ENCODE measurements around the gene LRIT1. TPM values are rescaled to one million over a fixed set of nuclear protein-coding genes. Genes with fewer than 3 reads are reported as not detected.
A peak's percentile ranks its signal among the peaks of the same experiment; 100 is the strongest.

LRIT1 gene
- total RNA-seq, 3 donors from 2014 or later (not counting 1 experiment from before 2014, with no cell fraction given): not detected

DNA sequence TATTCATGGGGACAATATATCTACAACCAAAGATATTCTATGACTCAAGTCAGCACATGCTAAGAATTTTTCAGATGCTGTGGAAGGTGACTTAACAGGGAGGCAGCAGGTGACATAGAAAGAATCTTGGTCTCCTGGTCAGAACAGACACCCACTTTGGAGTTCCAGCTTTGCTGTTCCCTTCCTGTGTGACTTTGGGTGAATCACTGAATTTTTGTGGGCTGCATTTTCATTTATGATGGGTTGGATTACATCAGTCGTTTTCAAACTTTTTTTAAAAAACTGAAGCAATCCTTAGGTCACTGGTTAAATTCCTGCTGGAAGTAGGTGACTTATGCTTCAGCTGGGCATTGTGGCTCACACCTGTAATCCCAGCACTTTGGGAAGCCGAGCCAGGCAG, 28.4 kb upstream of the LRIT1 start:
- Mint-ChIP-seq H3K4me3 (no peak overlapping the region), H3K27ac (no peak overlapping the region), H3K36me3 (no peaks in the 10 kb centered on the region), H3K4me1 (peaks cover 7 to 11% of the 10 kb centered on the region in 2 donors), H3K27me3 (ENCODE audit: low read depth in 2 of 2) (peaks cover 11% of the 10 kb centered on the region in 2 donors), H3K9me3 (no peaks in the 10 kb centered on the region)
- Histone ChIP-seq H3K4me1 (ENCODE audit: control insufficient read depth, insufficient read depth, low read length) (peaks cover 2% of the 10 kb centered on the region), H3K27me3 (ENCODE audit: control insufficient read depth, insufficient read depth, low read length) (peaks cover 2% of the 10 kb centered on the region), H3K9me3 (ENCODE audit: control insufficient read depth, insufficient read depth, low read length) (no peaks in the 10 kb centered on the region), H3K4me3 (ENCODE audit: low read length) (no peak overlapping the region), H3K36me3 (ENCODE audit: control insufficient read depth, insufficient read depth, low read length) (no peaks in the 10 kb centered on the region), H3K27ac (ENCODE audit: low read length) (no peak overlapping the region)
- 68% methylated on average over 2 of the region's 2 CpGs for WGBS (ENCODE audit: insufficient coverage)
- DNase-seq (no peak), ATAC-seq (no peak)
- intact Hi-C loops (cut with micrococcal nuclease): loop anchor here (5.0 kb wide), 2 partner anchors 63 to 83 kb away; no protein-coding TSS in a partner anchor
- TF ChIP-seq, protein P1, sequence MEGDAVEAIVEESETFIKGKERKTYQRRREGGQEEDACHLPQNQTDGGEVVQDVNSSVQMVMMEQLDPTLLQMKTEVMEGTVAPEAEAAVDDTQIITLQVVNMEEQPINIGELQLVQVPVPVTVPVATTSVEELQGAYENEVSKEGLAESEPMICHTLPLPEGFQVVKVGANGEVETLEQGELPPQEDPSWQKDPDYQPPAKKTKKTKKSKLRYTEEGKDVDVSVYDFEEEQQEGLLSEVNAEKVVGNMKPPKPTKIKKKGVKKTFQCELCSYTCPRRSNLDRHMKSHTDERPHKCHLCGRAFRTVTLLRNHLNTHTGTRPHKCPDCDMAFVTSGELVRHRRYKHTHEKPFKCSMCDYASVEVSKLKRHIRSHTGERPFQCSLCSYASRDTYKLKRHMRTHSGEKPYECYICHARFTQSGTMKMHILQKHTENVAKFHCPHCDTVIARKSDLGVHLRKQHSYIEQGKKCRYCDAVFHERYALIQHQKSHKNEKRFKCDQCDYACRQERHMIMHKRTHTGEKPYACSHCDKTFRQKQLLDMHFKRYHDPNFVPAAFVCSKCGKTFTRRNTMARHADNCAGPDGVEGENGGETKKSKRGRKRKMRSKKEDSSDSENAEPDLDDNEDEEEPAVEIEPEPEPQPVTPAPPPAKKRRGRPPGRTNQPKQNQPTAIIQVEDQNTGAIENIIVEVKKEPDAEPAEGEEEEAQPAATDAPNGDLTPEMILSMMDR (IDR thresholded peaks at IDR 0.05): no peak

DNA sequence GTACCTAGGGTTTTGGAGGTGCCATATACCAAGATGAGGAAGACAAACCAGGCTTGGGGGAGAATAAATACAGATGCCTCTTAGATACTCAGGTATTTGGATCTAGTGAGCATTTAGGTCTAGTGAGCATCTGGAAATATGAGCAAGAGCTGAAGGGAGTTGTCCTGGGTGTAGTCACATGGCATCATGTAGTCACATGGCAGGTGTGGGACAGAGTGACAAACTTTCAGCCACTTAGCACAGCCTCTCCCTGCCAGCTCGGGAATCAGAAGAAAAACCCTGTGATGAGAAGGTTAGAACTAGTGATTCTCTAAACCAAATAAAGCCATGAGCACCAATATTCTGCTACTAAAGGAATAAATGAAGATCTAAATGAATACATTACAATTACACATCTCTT, 27.8 kb upstream of the LRIT1 start:
- Histone ChIP-seq H3K9me3 (ENCODE audit: control insufficient read depth, insufficient read depth, low read length) (no peaks in the 10 kb centered on the region), H3K4me1 (ENCODE audit: control insufficient read depth, insufficient read depth, low read length) (peaks cover 5% of the 10 kb centered on the region), H3K27ac (ENCODE audit: low read length) (no peak overlapping the region), H3K4me3 (ENCODE audit: low read length) (no peak overlapping the region), H3K27me3 (ENCODE audit: control insufficient read depth, insufficient read depth, low read length) (peaks cover 2% of the 10 kb centered on the region), H3K36me3 (ENCODE audit: control insufficient read depth, insufficient read depth, low read length) (no peaks in the 10 kb centered on the region)
- H3K9me3 Mint-ChIP-seq: no peaks in the 10 kb centered on the region
- ATAC-seq (no peak), DNase-seq (no peak)
- intact Hi-C loops (cut with micrococcal nuclease): loop anchor here (5.0 kb wide), 2 partner anchors 63 to 83 kb away; no protein-coding TSS in a partner anchor
- no peak overlapping the region for H3K27ac Mint-ChIP-seq
- TF ChIP-seq, protein P1 (IDR thresholded peaks at IDR 0.05): no peak
- peaks cover 14 to 17% of the 10 kb centered on the region in 2 donors for H3K27me3 Mint-ChIP-seq (ENCODE audit: low read depth in 2 of 2)
- H3K4me3 Mint-ChIP-seq: no peak overlapping the region
- no CpG with 5 or more reads among the region's 1 CpG for WGBS (ENCODE audit: insufficient coverage)
- H3K4me1 Mint-ChIP-seq: peaks cover 12 to 16% of the 10 kb centered on the region in 2 donors
- H3K36me3 Mint-ChIP-seq: no peaks in the 10 kb centered on the region

DNA sequence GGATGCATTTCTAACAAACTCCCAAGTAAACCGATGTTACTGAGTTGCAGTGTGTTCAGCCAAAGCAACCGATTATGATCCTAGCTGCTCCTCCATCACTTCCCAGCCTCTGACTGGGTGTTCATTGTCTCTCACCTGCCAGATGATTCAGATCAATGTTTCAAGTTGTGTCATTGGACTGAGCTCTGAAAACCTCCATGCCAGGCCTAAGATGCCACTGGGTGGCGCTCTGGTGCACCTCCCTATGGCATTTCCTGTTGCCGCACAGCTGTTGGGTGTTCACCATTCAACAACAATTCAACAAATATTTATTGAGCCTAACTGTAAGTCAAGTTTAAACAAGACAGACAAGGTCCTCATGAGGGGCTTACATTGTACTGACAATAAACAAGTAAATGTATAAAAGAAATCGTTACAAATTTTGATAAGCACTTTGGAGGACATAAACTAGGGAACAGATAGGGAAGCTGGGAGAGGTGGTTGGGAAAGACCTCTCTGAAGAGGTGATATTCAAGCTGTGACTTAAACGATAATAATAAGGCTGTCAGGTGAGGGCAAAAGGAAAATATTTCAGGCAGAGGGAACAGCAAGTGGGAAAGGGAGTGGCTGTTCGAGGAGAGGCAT, 26.3 kb upstream of the LRIT1 start:
- DNase-seq (peak; percentile 50 to 79), ATAC-seq (peak; percentile 68 to 76 (median 69))
- 52% methylated on average over 7 of the region's 7 CpGs for WGBS (ENCODE audit: insufficient coverage)
- no peaks in the 10 kb centered on the region for H3K36me3 ChIP-seq (ENCODE audit: control insufficient read depth, insufficient read depth, low read length)
- intact Hi-C loops (cut with micrococcal nuclease): loop anchor here (5.0 kb wide), 2 partner anchors 65 to 85 kb away; no protein-coding TSS in a partner anchor
- Mint-ChIP-seq H3K4me1 (peaks cover 12 to 16% of the 10 kb centered on the region in 2 donors), H3K9me3 (no peaks in the 10 kb centered on the region), H3K36me3 (no peaks in the 10 kb centered on the region), H3K4me3 (no peak overlapping the region), H3K27me3 (ENCODE audit: low read depth in 2 of 2) (peaks cover 22 to 29% of the 10 kb centered on the region in 2 donors), H3K27ac (peak overlapping the region in 1 of 2 donors; percentile 5)
- no peak overlapping the region for H3K27ac ChIP-seq (ENCODE audit: low read length)
- H3K27me3 ChIP-seq (ENCODE audit: control insufficient read depth, insufficient read depth, low read length): peaks cover 1% of the 10 kb centered on the region
- H3K4me3 ChIP-seq (ENCODE audit: low read length): no peak overlapping the region
- peaks cover 5% of the 10 kb centered on the region for H3K4me1 ChIP-seq (ENCODE audit: control insufficient read depth, insufficient read depth, low read length)
- no peaks in the 10 kb centered on the region for H3K9me3 ChIP-seq (ENCODE audit: control insufficient read depth, insufficient read depth, low read length)
- TF ChIP-seq, protein P1 (IDR thresholded peaks at IDR 0.05): peak; percentile 54
